H1 (cell line): ENCODE data around the gene FASTKD3.

Source experiments
- BRCA1 ChIP-seq: IDR thresholded peaks from 2 replicates; pipeline ENCODE4 v1.6.1; 2012; ENCODE audit warnings: low read depth, low read length, improper control_type of control experiment
- CBX8 ChIP-seq: fragments of 300-800, 300-1000 bp; sonication (generic); IDR thresholded peaks from 2 replicates; pipeline ENCODE4 v1.7.1; 2016; ENCODE audit warnings: low read depth, low read length, borderline replicate concordance
- CEBPB ChIP-seq: IDR thresholded peaks from 2 replicates; pipeline ENCODE4 v1.6.1; 2012; ENCODE audit warnings: low read depth, low read length
- CREB1 ChIP-seq: IDR thresholded peaks from 2 replicates; pipeline ENCODE4 v1.6.1; 2012; ENCODE audit warnings: inconsistent platforms
- EZH2 ChIP-seq: fragments of 200-600 bp; sonication (generic); IDR thresholded peaks from 2 replicates; pipeline ENCODE4 v1.7.1; 2012; ENCODE audit warnings: low read depth, mild to moderate bottlenecking, moderate library complexity, low read length, inconsistent platforms; ENCODE audit not compliant: severe bottlenecking
- JUND ChIP-seq: IDR thresholded peaks from 2 replicates; pipeline ENCODE4 v1.6.1; 2011; ENCODE audit warnings: mild to moderate bottlenecking, improper control_type of control experiment, low read length
- POLR2A ChIP-seq, 2 experiments: IDR thresholded peaks; 1 replicate in 1 of 2; 2 replicates in 1 of 2; pipeline ENCODE4 v1.6.1; 2011; ENCODE audit warnings: low read depth in 2 of 2, low read length in 2 of 2, mild to moderate bottlenecking in 2 of 2; ENCODE audit errors: control extremely low read depth in 1 of 2
- POLR2AphosphoS5 ChIP-seq: IDR thresholded peaks from 2 replicates; pipeline ENCODE4 v1.6.1; 2011; ENCODE audit warnings: low read depth, low read length
- SIN3A ChIP-seq, 2 experiments: IDR thresholded peaks in 1 of 2; conservative IDR thresholded peaks in 1 of 2; 2 replicates each; pipeline ENCODE4 v1.6.1; 2011 to 2012; ENCODE audit warnings: low read length in 2 of 2, improper control_type of control experiment in 1 of 2, low read depth in 1 of 2, mild to moderate bottlenecking in 1 of 2
- SP1 ChIP-seq: IDR thresholded peaks from 2 replicates; pipeline ENCODE4 v1.6.1; 2011; ENCODE audit warnings: low read depth, low read length
- SP2 ChIP-seq: IDR thresholded peaks from 2 replicates; pipeline ENCODE4 v1.6.1; 2012; ENCODE audit warnings: mild to moderate bottlenecking, low read length, inconsistent platforms
- TF ChIP-seq, protein P1 (sequence below), 3 experiments: IDR thresholded peaks; 1 replicate in 2 of 3; 2 replicates in 1 of 3; pipeline versions ENCODE4 v1.5.1 to v1.6.1; 2011; ENCODE audit warnings: low read length in 3 of 3, mild to moderate bottlenecking in 3 of 3, inconsistent platforms in 2 of 3, low read depth in 1 of 3, moderate library complexity in 1 of 3; ENCODE audit not compliant: insufficient read depth in 1 of 3; ENCODE audit errors: control extremely low read depth in 1 of 3

DNA sequence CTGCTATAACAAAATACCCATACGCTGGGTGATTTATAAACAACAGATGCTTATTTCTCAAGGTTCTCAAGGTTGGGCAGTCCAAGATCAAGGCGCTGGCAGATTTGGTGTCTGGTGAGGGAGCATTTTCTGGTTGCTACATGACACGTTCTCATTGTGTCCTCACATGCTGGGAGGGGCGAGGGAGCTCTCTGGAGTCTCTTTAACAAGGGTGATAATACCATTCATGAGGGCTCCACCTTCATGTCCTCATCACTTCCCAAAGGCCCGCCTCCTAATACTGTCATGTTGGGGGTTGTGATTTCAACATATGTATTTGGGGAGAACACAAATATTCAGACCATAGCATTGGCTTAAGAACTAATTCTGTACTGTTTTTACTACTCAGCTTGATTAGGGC lies 22.5 kb downstream of the FASTKD3 start:
- TF ChIP-seq, protein P1, sequence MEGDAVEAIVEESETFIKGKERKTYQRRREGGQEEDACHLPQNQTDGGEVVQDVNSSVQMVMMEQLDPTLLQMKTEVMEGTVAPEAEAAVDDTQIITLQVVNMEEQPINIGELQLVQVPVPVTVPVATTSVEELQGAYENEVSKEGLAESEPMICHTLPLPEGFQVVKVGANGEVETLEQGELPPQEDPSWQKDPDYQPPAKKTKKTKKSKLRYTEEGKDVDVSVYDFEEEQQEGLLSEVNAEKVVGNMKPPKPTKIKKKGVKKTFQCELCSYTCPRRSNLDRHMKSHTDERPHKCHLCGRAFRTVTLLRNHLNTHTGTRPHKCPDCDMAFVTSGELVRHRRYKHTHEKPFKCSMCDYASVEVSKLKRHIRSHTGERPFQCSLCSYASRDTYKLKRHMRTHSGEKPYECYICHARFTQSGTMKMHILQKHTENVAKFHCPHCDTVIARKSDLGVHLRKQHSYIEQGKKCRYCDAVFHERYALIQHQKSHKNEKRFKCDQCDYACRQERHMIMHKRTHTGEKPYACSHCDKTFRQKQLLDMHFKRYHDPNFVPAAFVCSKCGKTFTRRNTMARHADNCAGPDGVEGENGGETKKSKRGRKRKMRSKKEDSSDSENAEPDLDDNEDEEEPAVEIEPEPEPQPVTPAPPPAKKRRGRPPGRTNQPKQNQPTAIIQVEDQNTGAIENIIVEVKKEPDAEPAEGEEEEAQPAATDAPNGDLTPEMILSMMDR (IDR thresholded peaks at IDR 0.05; ENCODE audit: control extremely low read depth in 1 of 3, insufficient read depth in 1 of 3, low read depth in 1 of 3, low read length in 3 of 3) = no peak
- TF ChIP-seq POLR2A (IDR thresholded peaks at IDR 0.05; ENCODE audit: control extremely low read depth in 1 of 2, low read depth in 2 of 2, low read length in 2 of 2) (no peak), EZH2 (no peak), CBX8 (no peak), BRCA1 (no peak), SIN3A (conservative IDR thresholded peaks at IDR 0.05 in 1 of 2, IDR thresholded peaks at IDR 0.05 in 1 of 2; ENCODE audit: low read depth in 1 of 2, low read length in 2 of 2) (no peak), JUND (no peak), SP2 (no peak), CEBPB (no peak), CREB1 (no peak), POLR2AphosphoS5 (no peak), SP1 (no peak)
